Femur (tissue), 1 donor: ENCODE data around the gene POLH.
"Not testable (repeated sequence)": the region's sequence is repeated elsewhere in the genome, so short reads cannot be mapped to it uniquely, and the experiment has no call there.

Experiments
- DNase-seq: peaks from one replicate; pipeline ENCODE4 v3.0.0-alpha.2; 2017

The POLH gene

GRCh38 chr6:43634702-43635303 lies 58.8 kb downstream of the POLH start:
- DNase-seq, result no peak

GRCh38 chr6:43635387-43636307 lies 59.7 kb downstream of the POLH start, which contains the start of gene MAD2L1BP:
Gene MAD2L1BP, plus strand, starts transcription at chr6:43635840. Its CDS starts 36 bp downstream, at chr6:43635876.
- DNase-seq, result peak; percentile 91

- no peak for DNase-seq
Measured at GRCh38 chr6:43636308-43636659, 60.3 kb downstream of the POLH start.

- no peak for DNase-seq
Measured at GRCh38 chr6:43639984-43640800, 64.2 kb downstream of the POLH start.

GRCh38 chr6:43644940-43645612 lies 69.1 kb downstream of the POLH start, which contains the start of gene RSPH9:
Gene RSPH9, plus strand, starts transcription at chr6:43645036. Its CDS starts 63 bp downstream, at chr6:43645099.
- DNase-seq, result peak; percentile 87

GRCh38 chr6:43645613-43645964 lies 69.6 kb downstream of the POLH start:
- no peak for DNase-seq

GRCh38 chr6:43647613-43648012 lies 71.6 kb downstream of the POLH start:
- DNase-seq, result no peak

GRCh38 chr6:43648248-43648647 lies 72.3 kb downstream of the POLH start:
- DNase-seq, result no peak

GRCh38 chr6:43652822-43653221 lies 76.8 kb downstream of the POLH start:
- DNase-seq, result not testable (repeated sequence)

- no peak for DNase-seq
Measured at GRCh38 chr6:43657221-43657802, 81.3 kb downstream of the POLH start.

GRCh38 chr6:43658161-43658560 lies 82.2 kb downstream of the POLH start:
- no peak for DNase-seq

GRCh38 chr6:43662948-43663347 lies 87.0 kb downstream of the POLH start:
- not testable (repeated sequence) for DNase-seq
